HG03175 (cell line): ENCODE results near the gene MRNIP.

Experiments used
- ATAC-seq: cut with Tn5 transposase; IDR thresholded peaks from one replicate; pipeline ENCODE4 v1.9.1; 2021; ENCODE audit warnings: mild to moderate bottlenecking, moderate library complexity; ENCODE audit not compliant: unreplicated experiment

The MRNIP gene

GRCh38 chr5:179805529-179806249 is 52.9 kb downstream of the MRNIP start:
- ATAC-seq: peak; percentile 31

GRCh38 chr5:179805070-179805528 is 53.5 kb downstream of the MRNIP start:
- no peak for ATAC-seq

GRCh38 chr5:179804555-179804947 is 54.1 kb downstream of the MRNIP start:
- no peak for ATAC-seq

GRCh38 chr5:179803651-179804554 is 54.7 kb downstream of the MRNIP start:
- no peak for ATAC-seq

GRCh38 chr5:179802950-179803562 is 55.6 kb downstream of the MRNIP start:
- ATAC-seq: no peak

- no peak for ATAC-seq
Observed at GRCh38 chr5:179802207-179802883, 56.3 kb downstream of the MRNIP start.

- ATAC-seq: no peak
Observed at GRCh38 chr5:179801304-179802206, 57.1 kb downstream of the MRNIP start.

GRCh38 chr5:179800696-179801201 is 57.9 kb downstream of the MRNIP start:
- ATAC-seq: no peak

GRCh38 chr5:179800071-179800695 is 58.4 kb downstream of the MRNIP start:
- ATAC-seq: no peak

GRCh38 chr5:179799644-179799973 is 59.0 kb downstream of the MRNIP start:
- ATAC-seq: no peak

GRCh38 chr5:179798771-179799643 is 59.6 kb downstream of the MRNIP start:
- ATAC-seq: no peak

GRCh38 chr5:179798144-179798770 is 60.4 kb downstream of the MRNIP start:
- ATAC-seq: no peak

- no peak for ATAC-seq
Observed at GRCh38 chr5:179797741-179798140, 60.9 kb downstream of the MRNIP start.

GRCh38 chr5:179796877-179797608 is 61.6 kb downstream of the MRNIP start:
- ATAC-seq: no peak

- ATAC-seq: peak; percentile 72
Observed at GRCh38 chr5:179795863-179796833, 62.5 kb downstream of the MRNIP start.
